GM18868 (cell line): ENCODE data around the gene DIP2A.
"Not testable (repeated sequence)": the region's sequence is repeated elsewhere in the genome, so short reads cannot be mapped to it uniquely, and the experiment has no call there.

Experiments
- ATAC-seq: cut with Tn5 transposase; IDR thresholded peaks from one replicate; pipeline ENCODE4 v1.9.1; 2021; ENCODE audit warnings: mild to moderate bottlenecking, moderate library complexity; ENCODE audit not compliant: unreplicated experiment

DIP2A gene

DNA sequence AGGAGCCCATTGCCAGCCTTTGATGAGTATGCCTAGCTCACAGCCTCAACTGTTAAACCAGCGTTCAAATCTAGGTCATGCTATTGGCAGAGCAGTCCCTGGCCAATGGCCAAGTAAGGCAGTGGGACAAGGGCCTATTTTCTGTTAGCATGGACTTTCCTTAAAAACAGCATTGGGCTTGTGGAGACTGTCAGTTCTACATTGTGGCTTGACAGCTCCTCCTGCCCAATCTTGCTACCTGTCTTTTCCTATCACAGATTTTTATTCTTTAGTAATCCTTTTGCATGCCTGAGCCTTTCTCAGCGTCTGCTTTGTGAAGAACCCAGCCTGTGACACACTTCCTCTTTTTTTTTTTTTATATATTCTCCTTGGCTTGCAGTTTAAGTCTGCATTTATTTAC lies 56.4 kb downstream of the DIP2A start:
- ATAC-seq, result no peak

DNA sequence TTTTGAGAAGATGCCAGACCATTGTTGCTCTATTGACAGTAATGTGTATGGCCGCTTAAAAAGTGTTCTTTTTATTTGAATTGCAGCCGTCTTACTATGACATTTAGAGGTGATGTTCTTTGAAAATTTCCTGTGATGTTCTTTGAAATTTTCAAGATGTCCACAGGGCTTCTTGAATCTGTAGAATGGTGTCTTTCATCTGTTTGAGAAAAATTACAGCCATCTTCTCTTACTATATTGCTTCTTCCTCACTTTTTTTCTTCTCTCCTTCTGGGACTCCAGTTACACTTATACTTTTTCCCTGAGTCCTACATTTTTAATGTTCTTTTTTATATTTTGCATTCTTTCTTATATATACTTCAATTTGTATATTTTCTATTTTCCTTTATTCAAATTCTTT lies 57.4 kb downstream of the DIP2A start:
- ATAC-seq, result no peak

DNA sequence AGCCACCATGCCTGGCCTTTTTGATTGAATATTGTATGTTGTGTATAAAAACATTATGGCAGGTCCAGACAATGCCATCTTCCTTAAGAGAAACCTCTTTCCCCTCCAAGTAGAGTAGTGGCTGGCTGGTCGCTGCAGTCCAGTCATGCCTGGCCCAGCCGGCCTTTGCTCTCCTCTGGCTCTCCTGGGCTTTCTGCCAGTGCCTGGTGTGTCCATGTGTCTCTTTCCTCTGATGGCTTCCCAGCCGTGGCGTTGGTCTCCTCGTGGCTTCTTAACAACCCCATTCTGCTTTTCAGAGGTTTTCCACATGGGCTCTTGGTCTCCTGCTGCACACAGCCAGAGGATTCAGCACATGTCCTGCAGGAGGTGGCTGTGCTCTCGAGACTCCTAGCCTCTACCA lies 58.7 kb downstream of the DIP2A start:
- ATAC-seq, result no peak

DNA sequence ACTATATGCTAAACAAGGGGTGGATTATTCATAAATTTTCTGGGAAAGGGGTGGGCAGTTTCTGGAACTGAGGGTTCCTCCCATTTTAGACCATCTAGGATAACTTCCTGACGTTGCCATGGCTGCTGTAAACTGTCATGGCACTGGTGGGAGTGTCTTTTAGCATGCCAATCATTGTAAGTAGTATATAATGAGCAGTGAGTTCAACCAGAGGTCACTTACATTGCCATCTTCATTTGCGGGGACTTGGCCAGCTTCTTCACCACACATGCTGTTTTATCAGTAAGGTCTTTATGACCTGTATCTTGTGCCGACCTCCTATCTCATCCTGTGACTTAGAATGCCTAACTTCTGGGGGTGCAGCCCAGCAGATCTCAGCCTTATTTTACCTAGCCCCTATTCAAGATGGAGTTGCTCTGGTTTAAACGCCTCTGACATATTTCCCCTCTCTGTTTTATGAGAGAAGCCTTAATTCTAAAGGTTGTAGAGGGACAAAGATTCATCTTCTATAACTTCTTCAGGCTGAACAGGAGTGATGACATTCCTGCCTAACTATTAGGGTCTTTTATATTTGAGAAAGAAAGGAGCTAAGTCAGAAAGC lies 60.4 kb downstream of the DIP2A start:
- no peak for ATAC-seq

DNA sequence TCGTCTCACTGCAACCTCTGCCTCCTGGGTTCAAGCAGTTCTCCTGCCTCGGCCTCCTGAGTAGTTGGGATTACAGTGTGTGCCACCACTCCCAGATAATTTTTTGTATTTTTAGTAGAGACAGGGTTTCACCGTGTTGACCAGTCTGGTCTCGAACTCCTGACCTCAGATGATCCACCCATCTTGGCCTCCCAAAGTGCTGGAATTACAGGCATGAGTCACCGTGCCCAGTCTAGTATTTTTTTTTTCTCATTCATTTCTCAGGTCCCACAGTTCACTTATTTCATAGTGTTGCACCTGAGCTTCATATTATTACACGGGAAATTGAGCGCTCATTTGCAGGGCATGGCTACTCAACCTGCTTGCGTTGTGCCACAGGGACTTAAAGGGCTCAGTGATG lies 68.7 kb downstream of the DIP2A start:
- ATAC-seq, result not testable (repeated sequence)

DNA sequence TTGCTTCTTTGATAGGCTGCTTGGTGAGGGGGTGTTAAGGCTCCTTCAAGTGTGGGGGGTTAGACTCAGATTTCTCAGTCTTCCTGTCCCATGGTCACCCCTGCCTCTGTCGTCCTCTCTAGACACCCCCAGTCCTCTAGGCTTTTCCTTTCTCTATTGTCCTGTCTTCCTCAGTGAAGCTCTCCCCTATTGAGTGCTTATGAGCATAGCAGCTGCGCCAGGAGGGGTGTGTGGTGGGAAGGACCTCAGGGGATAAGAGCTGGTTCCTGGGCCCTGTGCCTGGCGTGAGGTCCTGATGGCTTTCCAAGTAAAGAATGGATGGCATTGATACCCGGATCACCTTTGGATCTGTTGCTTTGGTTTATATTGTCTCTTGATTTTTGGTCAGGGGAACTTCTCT lies 69.1 kb downstream of the DIP2A start:
- no peak for ATAC-seq

DNA sequence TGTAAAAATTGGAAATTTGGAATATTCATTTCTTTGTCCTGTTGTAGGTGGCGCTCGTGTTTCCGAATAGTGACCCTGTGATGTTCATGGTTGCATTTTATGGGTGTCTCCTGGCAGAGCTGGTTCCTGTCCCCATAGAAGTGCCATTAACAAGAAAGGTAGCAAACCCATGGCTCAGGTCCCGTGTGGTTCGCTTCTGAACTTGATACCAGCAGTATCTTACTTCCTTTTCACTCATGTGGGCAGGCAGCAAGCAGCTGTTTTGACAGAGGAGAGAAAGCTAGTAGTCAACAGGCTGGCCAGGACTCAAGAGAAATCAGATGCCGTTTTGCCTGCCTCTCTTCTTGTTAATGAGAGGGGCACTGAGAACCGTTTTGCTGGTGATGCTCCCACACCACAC lies 73.4 kb downstream of the DIP2A start:
- no peak for ATAC-seq

DNA sequence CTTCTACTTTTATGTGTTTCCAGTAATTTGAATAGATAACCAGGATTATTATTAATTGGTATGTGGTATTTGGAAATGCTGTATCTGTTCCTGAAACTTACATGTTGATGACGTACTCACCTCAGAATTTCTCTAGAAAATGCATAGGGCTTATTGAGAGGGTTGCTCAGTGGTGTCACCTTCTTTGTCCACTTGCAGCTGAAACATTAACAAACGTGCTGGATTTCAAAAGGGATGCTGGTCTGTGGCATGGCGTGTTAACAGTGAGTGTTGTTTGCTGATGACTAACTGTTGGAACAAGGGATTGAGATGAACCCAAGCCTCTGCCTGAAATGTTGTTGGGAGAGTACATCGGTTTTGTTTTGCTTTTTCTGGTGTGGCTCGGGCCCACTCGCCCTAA lies 78.3 kb downstream of the DIP2A start:
- no peak for ATAC-seq

DNA sequence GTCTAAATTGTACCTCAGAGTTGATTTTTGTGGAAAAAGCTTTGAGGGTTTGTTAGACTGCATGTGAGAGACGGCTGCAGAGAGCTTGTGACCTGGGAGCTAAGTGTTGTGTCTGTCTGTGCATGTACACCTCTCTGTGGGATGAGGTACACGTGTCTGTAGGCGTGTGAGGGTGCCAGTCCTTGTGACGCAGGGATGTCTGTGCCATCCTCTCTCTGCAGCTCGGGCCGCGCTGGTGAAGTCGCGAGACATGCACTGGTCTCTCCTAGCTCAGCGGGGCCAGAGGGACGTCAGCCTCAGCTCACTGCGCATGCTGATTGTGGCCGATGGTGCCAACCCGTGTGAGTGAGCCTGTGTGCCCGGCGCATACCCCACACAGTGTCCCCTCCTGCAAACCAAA lies 79.6 kb downstream of the DIP2A start:
- ATAC-seq, result no peak

DNA sequence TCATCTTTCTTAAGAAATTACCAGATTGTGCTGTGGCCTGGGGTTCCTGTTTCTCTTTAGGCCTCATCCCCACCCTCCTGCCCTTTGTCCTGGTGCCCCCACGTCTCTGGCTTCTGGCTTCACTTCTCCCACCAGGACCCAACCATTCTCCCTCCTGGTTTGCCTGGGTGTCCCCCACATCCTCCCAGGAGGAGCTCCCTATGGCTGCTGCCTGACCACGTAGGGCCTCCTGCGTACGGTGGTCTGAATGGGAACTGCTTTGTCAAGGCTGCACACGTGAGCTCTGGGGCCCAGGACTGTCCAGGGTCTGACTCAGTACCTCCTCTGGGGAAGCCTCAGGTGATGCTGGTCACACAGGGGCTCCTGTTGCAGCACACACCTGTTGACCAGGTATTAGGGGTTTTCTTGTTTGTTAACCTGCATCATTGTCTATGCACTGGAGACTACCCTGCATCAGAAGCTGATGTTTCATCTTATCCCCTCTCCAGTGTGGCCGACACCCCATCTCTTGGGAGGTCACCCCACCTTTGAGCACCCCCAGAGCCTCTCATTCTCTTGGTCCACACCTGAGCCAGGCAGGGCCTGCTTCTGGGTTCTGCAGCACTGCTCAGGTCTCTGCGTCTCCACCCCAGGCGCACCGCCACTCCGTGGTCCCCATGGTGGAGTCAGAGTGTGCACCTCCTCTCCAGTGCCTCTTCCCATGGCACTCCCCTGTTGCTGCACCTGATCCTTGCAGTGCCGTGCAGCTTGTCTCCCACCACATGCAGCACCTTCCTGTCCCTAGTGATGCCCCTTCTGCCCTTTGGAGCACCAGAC lies 80.4 kb downstream of the DIP2A start:
- no peak for ATAC-seq

DNA sequence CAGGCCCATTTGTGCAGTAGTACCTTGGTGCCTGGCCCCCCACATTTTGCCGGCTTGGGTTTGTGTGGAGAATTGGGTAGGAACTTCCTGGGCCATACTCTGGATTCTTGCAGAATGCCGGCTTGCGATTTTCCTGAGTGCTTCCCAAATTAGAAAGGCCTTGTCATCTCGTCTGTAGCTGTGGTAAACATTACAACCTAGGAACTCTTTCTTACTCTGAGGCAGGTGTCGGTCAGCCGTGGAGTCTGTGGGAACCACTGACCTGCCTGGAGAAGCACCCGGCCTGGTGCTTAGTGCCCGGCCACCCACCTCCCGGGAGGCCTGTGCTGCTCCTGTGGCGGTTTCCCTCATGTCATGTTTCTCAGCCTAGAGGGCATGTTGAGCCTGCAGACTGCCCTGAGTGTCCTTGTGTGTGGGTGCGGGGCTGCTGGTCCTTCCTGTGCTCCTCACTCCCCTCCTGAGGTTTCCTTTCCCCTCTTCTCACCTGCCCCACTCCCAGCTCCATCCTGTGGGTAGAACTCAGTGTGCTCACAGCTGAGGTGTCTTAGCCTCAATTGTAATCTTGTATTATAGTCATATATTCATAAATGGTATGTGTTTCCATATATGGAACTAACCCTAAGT lies 81.5 kb downstream of the DIP2A start:
- no peak for ATAC-seq

DNA sequence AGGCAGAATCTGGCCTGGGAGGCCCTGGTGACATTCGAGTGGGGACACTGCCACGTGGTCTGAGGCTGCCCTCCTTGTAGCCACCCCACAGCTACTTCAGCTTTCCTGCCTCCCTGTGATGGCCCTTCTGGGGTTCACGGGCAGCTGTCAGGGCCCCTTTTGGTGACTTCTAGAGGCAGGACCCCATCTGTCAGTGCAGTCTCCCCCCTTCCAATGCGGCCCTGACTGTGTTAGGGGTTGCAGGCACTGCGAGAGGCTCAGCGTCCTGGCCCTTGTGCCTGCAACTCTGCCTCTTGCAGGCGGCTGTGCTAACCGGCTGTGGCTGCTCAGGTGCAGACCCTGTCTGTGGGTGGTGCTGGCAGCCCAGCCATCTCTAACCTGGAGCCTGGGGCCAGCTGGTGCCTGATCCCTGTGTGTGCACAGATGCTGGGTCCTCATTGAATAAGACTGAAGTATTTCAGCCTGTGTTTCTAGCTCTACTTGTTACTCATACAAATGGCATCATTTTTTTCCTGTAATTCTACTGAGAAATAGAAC lies 84.0 kb downstream of the DIP2A start:
- ATAC-seq, result no peak

DNA sequence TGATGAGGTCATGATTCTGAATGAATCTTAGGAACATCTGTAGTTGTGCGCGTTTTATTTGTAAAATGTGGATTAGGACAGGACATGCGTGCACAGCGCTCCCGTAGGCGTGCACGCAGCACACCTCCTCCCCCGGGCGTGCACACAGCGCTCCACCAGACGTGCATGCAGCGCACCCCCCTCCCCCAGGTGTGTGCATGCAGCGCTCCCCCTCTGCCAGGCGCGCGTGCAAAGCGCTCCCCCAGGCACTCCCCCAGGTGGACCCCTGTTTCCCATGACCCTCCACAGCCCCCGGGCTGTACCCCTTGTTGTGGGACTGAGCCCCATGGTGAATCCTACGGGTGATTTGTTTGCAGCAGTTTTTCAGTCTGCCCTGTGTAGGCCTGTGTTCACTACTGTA lies 84.6 kb downstream of the DIP2A start:
- ATAC-seq, result no peak

DNA sequence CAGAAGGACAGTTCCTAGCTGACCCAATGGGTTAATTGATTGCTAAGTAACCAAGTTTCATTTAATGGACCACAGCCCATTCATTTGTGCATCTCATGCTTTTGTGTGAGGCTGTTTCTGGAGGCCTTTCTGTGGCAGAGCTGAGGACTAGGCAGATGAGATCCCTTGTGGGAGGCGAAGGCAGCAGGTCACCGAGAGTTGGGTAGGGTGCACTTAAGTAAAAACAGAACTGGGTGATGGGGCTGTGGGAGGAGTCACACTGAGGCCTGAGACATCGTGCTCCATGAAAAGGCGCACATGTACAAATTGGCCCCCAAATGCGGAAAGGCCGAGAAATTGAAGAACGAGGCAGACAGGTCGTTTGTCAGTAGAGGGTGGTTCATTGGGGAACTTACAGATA lies 85.3 kb downstream of the DIP2A start:
- no peak for ATAC-seq

DNA sequence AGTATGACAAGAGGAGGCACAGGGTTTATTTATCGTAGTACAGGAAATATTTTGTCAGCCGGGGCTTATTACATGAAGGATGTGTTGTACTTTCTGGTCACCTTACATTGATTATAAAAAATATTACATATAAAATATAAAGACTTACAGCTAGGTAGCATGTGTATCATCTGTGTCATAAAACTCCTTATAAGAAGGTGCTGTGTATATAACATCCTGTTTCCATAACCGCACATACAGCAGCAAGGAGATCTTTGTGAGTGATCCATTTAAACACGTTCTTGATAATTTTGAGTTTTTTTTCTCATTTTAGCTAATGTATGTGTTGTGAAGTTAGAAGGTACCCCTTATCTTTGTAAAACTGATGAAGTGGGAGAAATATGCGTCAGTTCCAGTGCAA lies 86.1 kb downstream of the DIP2A start:
- ATAC-seq, result no peak

DNA sequence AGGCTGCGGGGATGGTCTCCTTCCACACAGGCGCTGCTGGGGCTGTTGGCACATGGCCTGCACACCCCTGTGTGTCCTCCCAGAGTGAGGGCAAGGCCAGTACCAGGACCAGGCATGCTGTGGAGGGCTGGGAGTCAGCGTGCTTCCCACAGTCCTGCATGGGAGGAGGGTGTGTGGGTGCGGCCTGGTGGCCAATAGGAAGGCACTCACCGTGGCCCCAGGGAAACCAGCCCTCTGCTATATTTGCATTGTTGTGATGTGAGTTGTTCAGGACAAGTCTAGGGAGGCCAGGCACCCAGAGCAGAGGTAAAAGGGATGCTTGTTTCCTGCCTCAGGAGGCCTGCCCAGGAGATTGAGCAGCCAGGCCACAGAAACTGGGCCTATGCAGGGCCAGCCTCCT lies 86.7 kb downstream of the DIP2A start:
- ATAC-seq, result no peak

DNA sequence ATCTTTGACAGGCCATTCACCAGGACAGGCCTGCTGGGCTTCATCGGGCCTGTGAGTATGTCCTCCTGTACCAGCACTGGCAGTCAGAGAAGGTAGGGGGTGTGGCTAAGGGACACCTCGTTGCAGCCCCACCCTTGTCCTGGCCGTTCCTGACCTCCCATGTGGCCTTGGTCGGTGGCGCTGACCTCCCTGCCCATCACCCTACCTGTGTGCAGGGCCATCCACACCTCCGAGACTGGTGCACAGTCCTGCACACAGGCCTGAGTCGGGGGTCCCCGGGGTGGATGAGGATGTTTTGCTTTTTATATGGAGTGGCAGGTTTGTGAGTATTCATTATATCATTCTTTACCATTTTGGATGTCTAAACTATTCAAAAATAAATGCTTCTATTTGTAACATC lies 87.2 kb downstream of the DIP2A start:
- ATAC-seq, result no peak

DNA sequence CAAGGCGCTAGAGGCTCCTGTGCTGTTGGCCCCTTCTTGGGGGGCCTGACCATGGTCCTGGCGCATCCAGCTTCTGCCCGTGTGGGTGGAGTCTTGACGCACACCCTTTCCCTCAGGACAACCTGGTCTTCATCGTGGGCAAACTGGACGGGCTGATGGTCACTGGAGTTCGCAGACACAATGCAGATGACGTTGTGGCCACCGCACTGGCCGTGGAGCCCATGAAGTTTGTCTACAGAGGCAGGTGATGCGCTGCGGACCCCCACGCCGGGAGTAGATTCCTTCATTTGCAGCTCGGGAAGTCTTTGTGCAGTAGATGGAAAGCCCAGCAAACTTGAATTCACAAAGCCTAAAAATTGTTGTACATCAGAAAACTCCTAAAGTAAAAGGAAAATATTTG lies 88.1 kb downstream of the DIP2A start:
- ATAC-seq, result no peak

DNA sequence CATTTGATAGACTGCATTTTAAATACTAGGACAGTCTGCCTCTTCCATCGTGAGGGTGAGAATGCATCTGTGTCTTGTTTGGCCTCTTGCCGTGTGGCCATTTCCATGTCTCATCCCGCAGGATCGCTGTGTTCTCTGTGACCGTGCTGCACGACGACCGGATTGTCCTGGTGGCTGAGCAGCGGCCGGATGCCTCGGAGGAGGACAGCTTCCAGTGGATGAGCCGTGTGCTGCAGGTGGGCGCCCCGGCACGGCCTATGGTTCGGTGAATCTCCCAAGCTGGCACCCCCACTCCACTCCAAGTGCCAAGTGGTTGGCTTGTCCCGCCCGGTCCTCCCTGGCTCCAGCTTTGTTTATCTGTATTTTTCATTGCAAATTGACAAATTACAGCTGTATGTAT lies 91.0 kb downstream of the DIP2A start:
- ATAC-seq, result no peak

DNA sequence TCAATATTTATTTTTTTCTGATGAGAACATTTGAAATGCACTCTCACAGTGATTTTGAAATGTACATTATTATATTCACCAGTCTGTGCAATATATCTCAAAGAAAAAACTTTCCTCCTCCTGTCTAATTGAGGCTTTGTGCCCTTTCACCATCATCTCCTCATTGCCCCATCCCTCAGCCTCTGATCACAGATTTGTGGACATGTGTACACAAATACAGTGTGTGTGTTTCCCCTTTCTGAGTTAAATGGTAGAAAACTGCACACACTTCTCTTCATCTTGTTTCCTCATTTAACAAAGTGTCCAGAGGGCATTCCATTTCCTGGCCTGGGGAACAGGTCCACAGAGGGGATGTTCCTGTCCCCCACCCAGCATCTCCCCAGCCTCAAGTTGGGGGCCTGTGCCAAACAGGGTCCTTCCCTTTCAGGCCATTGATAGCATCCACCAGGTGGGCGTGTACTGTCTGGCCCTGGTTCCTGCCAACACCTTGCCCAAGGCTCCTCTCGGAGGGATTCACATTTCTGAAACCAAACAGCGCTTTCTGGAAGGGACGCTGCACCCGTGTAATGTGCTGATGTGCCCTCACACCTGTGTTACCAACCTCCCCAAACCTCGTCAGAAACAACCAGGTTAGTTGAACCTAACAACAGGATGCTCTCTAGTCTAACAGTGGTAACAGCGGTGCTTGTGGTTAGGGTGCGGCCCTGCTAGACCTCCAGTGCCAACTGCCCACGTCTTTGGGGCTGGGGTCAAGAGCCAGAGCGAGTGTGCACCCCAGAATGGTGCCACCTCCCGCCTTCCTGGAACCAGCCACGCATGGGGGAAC lies 91.6 kb downstream of the DIP2A start:
- ATAC-seq, result no peak

DNA sequence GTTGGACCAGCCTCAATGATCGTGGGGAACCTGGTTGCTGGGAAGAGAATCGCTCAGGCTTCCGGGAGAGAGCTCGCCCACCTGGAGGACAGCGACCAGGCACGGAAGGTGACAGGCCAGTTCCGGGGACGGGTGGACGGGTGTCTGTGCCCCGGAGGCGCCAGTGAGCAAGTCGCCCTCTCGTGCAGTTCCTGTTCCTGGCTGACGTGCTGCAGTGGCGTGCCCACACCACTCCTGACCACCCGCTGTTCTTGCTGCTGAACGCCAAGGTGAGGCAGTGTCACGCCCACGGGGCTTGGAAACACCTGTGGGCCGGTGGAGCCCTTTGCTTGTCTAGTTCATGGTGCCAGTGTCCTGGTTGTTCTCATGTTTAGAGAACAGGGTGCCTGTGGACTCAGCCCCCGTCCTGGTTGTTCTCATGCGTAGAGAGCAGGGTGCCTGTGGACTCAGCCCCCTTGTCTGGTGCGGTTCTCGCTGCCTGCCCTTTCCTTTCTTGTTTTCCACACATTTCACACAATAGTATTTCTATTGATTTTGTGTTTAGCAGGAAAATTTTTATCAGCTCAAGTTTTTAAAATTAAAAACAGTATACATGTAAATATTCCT lies 93.0 kb downstream of the DIP2A start:
- ATAC-seq, result no peak
